LNCAP (cell line): ENCODE data around the gene TNKS1BP1.

Experiments
- CTCF ChIP-seq: fragments of 450-650 bp; IDR thresholded peaks from 2 replicates; pipeline ENCODE4 v1.5.1; 2017; ENCODE audit warnings: mild to moderate bottlenecking

TNKS1BP1 gene

GRCh38 chr11:57364851-57365660 is 40.3 kb upstream of the TNKS1BP1 start:
- TF ChIP-seq CTCF = no peak

GRCh38 chr11:57363131-57364080 is 38.7 kb upstream of the TNKS1BP1 start:
- TF ChIP-seq CTCF = no peak

GRCh38 chr11:57361926-57362325 is 37.2 kb upstream of the TNKS1BP1 start:
- TF ChIP-seq CTCF = no peak

- no peak for TF ChIP-seq CTCF
Measured at GRCh38 chr11:57360991-57361390, 36.2 kb upstream of the TNKS1BP1 start.

GRCh38 chr11:57359896-57360690 is 35.3 kb upstream of the TNKS1BP1 start:
- no peak for TF ChIP-seq CTCF

- TF ChIP-seq CTCF = no peak
Measured at GRCh38 chr11:57359396-57359795, 34.6 kb upstream of the TNKS1BP1 start.

- no peak for TF ChIP-seq CTCF
Measured at GRCh38 chr11:57358991-57359390, 34.2 kb upstream of the TNKS1BP1 start.
